OCI-M1 (cell line): ENCODE data around the gene CD44.

Source experiments
- DNase-seq: peaks from one replicate; lab custom pipeline; 2025; lab: John Stamatoyannopoulos, UW

The CD44 gene

GRCh38 chr11:35177370-35177769 lies 38.4 kb downstream of the CD44 start:
- no peak for DNase-seq

GRCh38 chr11:35178067-35178805 lies 39.3 kb downstream of the CD44 start:
- DNase-seq: no peak

GRCh38 chr11:35178873-35179272 lies 39.9 kb downstream of the CD44 start:
- no peak for DNase-seq

- DNase-seq: no peak
These were observed 40.6 kb downstream of the CD44 start for GRCh38 chr11:35179466-35180135.

GRCh38 chr11:35180317-35181233 lies 41.6 kb downstream of the CD44 start:
- DNase-seq: no peak

GRCh38 chr11:35182317-35182939 lies 43.5 kb downstream of the CD44 start:
- DNase-seq: no peak

- DNase-seq: no peak
These were observed 44.5 kb downstream of the CD44 start for GRCh38 chr11:35183326-35183925.

GRCh38 chr11:35185696-35186095 lies 46.7 kb downstream of the CD44 start:
- no peak for DNase-seq

- no peak for DNase-seq
These were observed 49.0 kb downstream of the CD44 start for GRCh38 chr11:35187996-35188395.

- DNase-seq: no peak
These were observed 51.9 kb downstream of the CD44 start for GRCh38 chr11:35190804-35191348.

GRCh38 chr11:35192347-35192746 lies 53.4 kb downstream of the CD44 start:
- no peak for DNase-seq

- no peak for DNase-seq
These were observed 54.8 kb downstream of the CD44 start for GRCh38 chr11:35193767-35194166.

- no peak for DNase-seq
These were observed 58.3 kb downstream of the CD44 start for GRCh38 chr11:35197292-35197691.

- DNase-seq: no peak
These were observed 61.9 kb downstream of the CD44 start for GRCh38 chr11:35200811-35201341.

GRCh38 chr11:35204614-35205013 lies 65.6 kb downstream of the CD44 start:
- no peak for DNase-seq

- no peak for DNase-seq
These were observed 67.6 kb downstream of the CD44 start for GRCh38 chr11:35206616-35207015.

- no peak for DNase-seq
These were observed 68.8 kb downstream of the CD44 start for GRCh38 chr11:35207471-35208403.

- no peak for DNase-seq
These were observed 69.8 kb downstream of the CD44 start for GRCh38 chr11:35208795-35209194.

- DNase-seq: no peak
These were observed 72.0 kb downstream of the CD44 start for GRCh38 chr11:35210876-35211546.
